HG02798 (cell line): ENCODE results near the gene MX1.
"Not testable (repeated sequence)": the region's sequence is repeated elsewhere in the genome, so short reads cannot be mapped to it uniquely, and the experiment has no call there.

ENCODE experiments used
- ATAC-seq: cut with Tn5 transposase; IDR thresholded peaks from one replicate; pipeline ENCODE4 v1.9.1; 2021; ENCODE audit warnings: mild to moderate bottlenecking; ENCODE audit not compliant: unreplicated experiment, poor library complexity

MX1 gene

DNA sequence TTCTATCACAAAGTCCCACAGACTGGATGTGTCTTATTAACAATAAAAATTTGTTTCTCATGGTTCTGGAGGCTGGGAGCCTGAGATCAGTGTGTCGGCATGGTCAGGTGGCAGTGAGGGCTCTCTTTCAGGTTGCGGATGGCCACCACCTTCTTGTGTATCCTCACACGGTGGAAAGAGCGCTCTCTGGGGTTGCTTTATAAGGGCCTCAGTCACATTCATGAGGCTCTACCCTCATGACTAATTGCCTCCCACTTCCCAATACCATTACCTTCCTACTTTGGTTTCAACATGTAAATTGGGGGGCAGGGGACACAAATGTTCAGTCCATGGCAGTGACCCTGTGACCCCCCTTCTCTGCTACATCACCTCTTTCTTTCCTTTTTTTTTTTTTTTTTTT is 20.7 kb upstream of the MX1 start:
- ATAC-seq, result no peak

GRCh38 chr21:41406340-41406739 is 19.7 kb upstream of the MX1 start:
- ATAC-seq, result no peak

DNA sequence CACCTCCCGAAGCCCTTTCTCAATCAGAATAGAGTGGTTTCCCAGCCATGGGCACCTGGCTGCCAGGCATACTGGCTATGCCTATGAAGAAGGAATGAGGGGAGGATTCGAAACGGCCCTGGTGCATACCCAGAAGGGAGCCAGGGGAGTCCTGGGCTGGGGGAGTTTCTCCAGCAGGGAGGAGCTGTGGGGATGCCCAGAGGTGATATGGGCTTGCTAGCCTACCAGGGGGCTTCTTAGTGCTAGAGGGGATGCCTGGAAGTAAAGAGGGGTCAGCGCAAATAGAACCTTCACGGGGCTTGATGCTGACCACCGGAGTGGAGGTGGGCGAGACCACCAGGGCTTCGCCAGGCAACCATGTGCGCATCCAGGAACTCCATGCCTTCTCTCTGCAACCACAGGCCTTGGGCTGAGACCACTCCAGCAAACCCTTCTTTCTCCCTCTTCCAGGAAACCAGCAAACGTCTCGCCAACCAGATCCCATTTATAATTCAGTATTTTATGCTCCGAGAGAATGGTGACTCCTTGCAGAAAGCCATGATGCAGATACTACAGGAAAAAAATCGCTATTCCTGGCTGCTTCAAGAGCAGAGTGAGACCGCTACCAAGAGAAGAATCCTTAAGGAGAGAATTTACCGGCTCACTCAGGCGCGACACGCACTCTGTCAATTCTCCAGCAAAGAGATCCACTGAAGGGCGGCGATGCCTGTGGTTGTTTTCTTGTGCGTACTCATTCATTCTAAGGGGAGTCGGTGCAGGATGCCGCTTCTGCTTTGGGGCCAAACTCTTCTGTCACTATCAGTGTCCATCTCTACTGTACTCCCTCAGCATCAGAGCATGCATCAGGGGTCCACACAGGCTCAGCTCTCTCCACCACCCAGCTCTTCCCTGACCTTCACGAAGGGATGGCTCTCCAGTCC is 18.2 kb upstream of the MX1 start:
- no peak for ATAC-seq

GRCh38 chr21:41410361-41410760 is 15.7 kb upstream of the MX1 start:
- no peak for ATAC-seq

DNA sequence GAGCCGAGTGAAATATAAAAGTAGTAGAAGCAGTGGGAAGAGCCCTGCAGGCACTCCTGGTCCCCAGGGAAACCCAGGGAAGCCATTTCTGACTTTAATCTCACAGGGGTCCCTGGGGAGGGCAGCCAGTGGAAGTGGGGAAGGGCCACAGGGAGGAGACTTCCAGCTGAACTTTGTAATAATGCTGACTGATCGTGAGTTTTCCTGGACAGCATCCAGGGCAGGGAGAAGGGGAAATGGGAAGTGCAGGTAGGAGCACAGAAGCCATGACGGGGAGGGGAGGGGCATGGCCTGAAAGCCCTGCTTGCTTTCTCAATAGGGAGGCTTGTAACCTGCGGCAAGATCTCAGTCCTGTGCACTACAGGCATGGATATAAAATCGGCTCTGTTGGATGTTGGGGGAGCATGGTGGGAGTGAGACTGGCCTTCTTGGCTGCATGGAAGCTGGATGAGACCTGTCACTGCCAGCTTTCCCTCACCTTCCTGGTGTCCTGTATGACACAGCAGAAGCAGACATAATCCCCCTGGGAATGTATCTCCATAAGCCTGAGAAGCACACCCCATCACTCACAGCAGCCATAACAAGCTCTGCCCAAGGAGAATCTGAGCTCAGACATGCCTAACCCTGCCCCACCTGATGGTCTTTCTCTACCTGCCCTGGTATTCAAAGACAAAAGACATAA is 15.1 kb upstream of the MX1 start:
- no peak for ATAC-seq

GRCh38 chr21:41411449-41412089 is 14.5 kb upstream of the MX1 start:
- no peak for ATAC-seq

DNA sequence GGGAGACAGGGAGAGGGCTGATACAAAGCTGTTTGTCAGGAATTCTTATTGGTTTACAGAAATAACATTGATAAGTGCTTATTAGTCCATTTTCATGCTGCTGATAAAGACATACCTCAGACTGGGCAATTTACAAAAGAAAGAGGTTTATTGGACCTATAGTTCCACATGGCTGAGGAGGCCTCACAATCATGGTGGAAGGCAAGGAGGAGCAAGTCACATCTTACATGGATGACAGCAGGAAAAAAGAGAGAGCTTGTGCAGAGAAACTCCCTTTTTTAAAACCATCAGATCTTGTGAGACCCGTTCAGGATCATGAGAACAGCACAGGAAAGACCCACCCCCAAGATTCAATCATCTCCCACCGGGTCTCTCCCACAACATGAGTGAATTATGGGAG is 8.5 kb upstream of the MX1 start:
- not testable (repeated sequence) for ATAC-seq

GRCh38 chr21:41418393-41418792 is 7.6 kb upstream of the MX1 start:
- no peak for ATAC-seq

DNA sequence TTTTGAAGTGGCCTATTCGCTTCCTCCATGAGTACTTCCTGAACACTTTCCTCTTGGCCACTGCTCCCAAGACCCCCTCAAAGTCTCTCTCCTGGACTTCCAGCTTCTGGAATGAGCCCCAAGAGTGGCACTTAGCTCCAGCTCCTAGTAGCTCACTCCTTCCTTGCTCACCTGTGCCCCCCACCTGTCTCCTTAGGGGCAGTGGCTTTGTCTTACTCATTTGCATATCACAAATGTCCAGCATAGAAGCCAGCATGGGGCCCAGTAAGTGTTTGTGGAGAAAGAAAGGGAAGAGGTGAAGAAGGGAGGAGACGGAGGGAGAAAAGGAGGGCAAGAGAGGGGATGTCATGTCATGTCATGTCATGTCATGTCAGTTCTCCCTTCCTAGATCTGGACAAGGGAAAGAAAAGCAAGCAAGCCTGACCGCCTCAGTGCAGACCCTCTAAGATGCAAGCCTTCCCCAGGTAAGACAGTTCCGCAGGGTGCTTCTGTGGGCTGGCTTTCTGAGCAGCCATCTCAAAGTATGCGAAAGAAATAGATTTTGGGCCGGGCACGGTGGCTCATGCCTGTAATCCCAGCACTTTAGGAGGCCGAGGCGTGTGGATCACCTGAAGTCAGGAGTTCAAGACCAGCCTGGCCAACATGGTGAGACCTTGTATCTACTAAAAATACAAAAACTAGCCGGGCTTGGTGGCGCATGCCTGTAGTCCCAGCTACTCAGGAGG is 6.9 kb upstream of the MX1 start:
- ATAC-seq, result no peak

DNA sequence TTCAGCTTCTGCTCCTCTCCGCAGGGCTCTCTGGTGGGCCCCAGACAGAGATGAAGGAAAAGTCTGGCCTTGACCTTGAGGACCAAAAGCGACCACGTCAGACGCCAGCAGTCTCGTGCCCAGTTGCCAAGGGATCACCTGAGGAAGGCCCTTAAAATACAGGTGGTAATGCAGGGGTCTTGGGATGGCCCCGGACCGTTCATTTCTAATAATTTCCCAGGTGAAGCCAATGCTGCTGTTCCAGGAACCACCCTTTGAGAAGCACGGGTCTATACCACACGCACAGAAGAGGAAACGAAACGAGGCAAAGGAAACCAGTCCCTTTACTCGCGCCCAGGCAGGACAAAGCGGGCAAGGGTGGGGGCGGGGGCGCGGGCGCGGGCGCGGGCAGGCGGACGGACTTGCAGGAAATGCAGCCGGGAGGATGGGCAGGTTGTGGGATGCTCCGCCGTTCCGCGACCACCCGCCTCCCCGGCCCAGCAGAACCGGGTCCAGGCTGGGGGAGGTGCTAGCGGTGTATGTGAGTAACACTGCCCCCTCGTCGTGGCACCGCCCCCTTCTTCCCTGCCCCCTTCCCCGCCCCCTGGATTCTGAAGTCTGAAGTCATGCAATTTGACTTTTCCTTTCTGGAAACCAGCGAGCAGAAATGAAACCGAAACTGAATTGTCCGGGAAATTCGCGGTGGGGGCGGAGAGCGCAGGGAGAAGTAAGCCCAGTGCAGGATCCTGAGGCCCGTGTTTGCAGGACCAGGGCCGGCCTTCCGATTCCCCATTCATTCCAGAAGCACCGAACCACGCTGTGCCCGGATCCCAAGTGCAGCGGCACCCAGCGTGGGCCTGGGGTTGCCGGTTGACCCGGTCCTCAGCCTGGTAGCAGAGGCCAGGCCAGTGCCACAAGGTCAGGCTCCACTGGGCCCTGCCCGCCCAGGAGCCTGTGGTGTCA is 5.8 kb upstream of the MX1 start:
- peak; percentile 64 for ATAC-seq

GRCh38 chr21:41420998-41421397 is 5.0 kb upstream of the MX1 start:
- ATAC-seq, result not testable (repeated sequence)

- no peak for ATAC-seq
These were observed 3.3 kb upstream of the MX1 start for GRCh38 chr21:41422546-41423304.

- ATAC-seq, result not testable (repeated sequence)
These were observed 2.8 kb upstream of the MX1 start for GRCh38 chr21:41423305-41423636.

DNA sequence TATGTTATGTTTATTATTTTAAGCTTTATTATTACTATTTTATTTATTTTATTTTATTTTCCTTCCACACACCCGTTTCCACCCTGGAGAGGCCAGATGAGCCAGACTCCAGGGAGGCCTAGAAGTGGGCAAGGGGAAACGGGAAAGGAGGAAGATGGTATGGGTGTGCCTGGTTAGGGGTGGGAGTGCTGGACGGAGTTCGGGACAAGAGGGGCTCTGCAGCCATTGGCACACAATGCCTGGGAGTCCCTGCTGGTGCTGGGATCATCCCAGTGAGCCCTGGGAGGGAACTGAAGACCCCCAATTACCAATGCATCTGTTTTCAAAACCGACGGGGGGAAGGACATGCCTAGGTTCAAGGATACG is 468 bp upstream of the MX1 start:
- ATAC-seq, result no peak

- no peak for ATAC-seq
These were observed 801 bp downstream of the MX1 start for GRCh38 chr21:41426676-41427404.

DNA sequence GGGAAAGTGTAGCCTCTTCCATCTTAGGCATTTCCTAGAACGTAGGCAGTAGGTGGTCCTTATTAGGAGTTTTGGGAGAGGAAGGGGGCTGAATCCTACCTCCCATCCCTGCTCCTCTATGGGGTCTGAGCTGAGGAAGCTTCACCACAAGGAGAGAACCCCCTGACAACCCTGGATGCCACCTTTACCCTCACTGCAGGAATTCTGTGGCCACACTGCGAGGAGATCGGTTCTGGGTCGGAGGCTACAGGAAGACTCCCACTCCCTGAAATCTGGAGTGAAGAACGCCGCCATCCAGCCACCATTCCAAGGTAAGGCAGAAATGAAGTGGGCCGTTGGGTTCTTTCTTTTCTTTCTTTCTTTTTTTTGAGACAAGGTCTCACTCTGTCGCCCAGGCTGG is 1.5 kb downstream of the MX1 start:
- ATAC-seq, result no peak

- ATAC-seq, result no peak
These were observed 2.3 kb downstream of the MX1 start for GRCh38 chr21:41428311-41428710.

DNA sequence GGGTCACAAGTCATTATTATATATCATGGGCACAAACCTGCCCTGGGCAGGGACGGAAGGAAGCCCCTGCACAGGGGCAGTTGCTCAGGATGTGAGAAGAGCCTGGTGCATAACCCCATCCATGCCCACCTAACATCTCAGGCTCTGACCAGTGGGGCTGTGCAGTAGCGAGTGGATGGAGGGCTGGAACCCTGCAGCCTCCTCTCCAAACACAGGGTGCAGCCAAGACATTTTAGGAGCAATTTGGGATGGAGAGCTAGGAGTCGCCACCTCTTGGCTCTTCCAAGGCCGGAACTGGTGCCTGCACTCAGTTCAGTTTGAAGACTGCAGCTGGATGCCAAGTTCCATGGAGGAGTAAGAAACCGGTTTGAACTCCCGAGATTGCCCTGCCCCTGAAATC is 2.8 kb downstream of the MX1 start:
- no peak for ATAC-seq
